Mesenchymal stem cell (in vitro differentiated cells and primary cell): ENCODE data around the gene POLN.
"Not testable (repeated sequence)": the region's sequence is repeated elsewhere in the genome, so short reads cannot be mapped to it uniquely, and the experiment has no call there.

Experiments
- DNase-seq: peaks from one replicate; pipeline ENCODE4 v3.0.0-alpha.2; 2013
- H2AFZ ChIP-seq: one replicate; pipeline ENCODE4 v1.6.1; 2013; ENCODE audit warnings: low read depth, mild to moderate bottlenecking, control low read depth, inconsistent platforms, low read length, moderate library complexity
- H2AK5ac ChIP-seq: 2 replicates; pipeline ENCODE4 v1.6.1; 2013; ENCODE audit warnings: low read length, moderate library complexity, mild to moderate bottlenecking, inconsistent platforms; ENCODE audit not compliant: severe bottlenecking
- H2BK120ac ChIP-seq: one replicate; pipeline ENCODE4 v1.6.1; 2013; ENCODE audit warnings: low read depth, mild to moderate bottlenecking, inconsistent platforms, low read length, moderate library complexity
- H2BK12ac ChIP-seq, 2 experiments: one replicate each; pipeline ENCODE4 v1.6.1; 2013; ENCODE audit warnings: inconsistent platforms in 2 of 2, low read length in 2 of 2, mild to moderate bottlenecking in 2 of 2, moderate library complexity in 2 of 2, control low read depth in 1 of 2
- H2BK15ac ChIP-seq: one replicate; pipeline ENCODE4 v1.6.1; 2013; ENCODE audit warnings: mild to moderate bottlenecking, low read depth, inconsistent platforms; ENCODE audit not compliant: poor library complexity, severe bottlenecking
- H2BK5ac ChIP-seq: 2 replicates; pipeline ENCODE4 v1.6.1; 2013; ENCODE audit warnings: low read depth, mild to moderate bottlenecking, low read length, control low read depth, inconsistent platforms; ENCODE audit not compliant: poor library complexity, severe bottlenecking
- H3K14ac ChIP-seq, 2 experiments: one replicate each; pipeline ENCODE4 v1.6.1; 2013; ENCODE audit warnings: inconsistent platforms in 2 of 2, low read length in 2 of 2, control low read depth in 1 of 2, mild to moderate bottlenecking in 1 of 2, moderate library complexity in 1 of 2
- H3K18ac ChIP-seq, 2 experiments: one replicate each; pipeline ENCODE4 v1.6.1; 2013; ENCODE audit warnings: inconsistent platforms in 2 of 2, low read length in 2 of 2, control low read depth in 1 of 2, low read depth in 1 of 2, mild to moderate bottlenecking in 1 of 2
- H3K23ac ChIP-seq, 2 experiments: one replicate each; pipeline ENCODE4 v1.6.1; 2013; ENCODE audit warnings: inconsistent platforms in 2 of 2, low read length in 2 of 2, mild to moderate bottlenecking in 2 of 2, moderate library complexity in 2 of 2, control low read depth in 1 of 2
- H3K27ac ChIP-seq: 2 replicates; pipeline ENCODE4 v1.5.1; 2013; ENCODE audit warnings: mild to moderate bottlenecking, moderate library complexity, low read length, control low read depth, inconsistent platforms; ENCODE audit not compliant: poor library complexity, severe bottlenecking
- H3K27me3 ChIP-seq, 2 experiments: 2 replicates each; pipeline versions ENCODE4 v1.6.1 to v1.7.0; 2013; ENCODE audit warnings: low read length in 2 of 2, mild to moderate bottlenecking in 2 of 2, moderate library complexity in 2 of 2, control low read depth in 1 of 2, inconsistent platforms in 1 of 2; ENCODE audit not compliant: control insufficient read depth in 1 of 2, insufficient read depth in 1 of 2
- H3K36me3 ChIP-seq, 2 experiments: 2 replicates each; pipeline versions ENCODE4 v1.6.1 to v1.7.0; 2013; ENCODE audit warnings: low read length in 2 of 2, control low read depth in 1 of 2, inconsistent platforms in 1 of 2, low read depth in 1 of 2, mild to moderate bottlenecking in 1 of 2; ENCODE audit not compliant: insufficient read depth in 2 of 2, control insufficient read depth in 1 of 2
- H3K4ac ChIP-seq, 2 experiments: one replicate each; pipeline ENCODE4 v1.6.1; 2013; ENCODE audit warnings: inconsistent platforms in 2 of 2, low read length in 2 of 2, mild to moderate bottlenecking in 2 of 2, moderate library complexity in 2 of 2, control low read depth in 1 of 2, low read depth in 1 of 2
- H3K4me1 ChIP-seq: 2 replicates; pipeline ENCODE4 v1.6.1; 2013; ENCODE audit warnings: low read depth, low read length, control low read depth; ENCODE audit not compliant: control insufficient read depth, insufficient read depth
- H3K4me2 ChIP-seq: 2 replicates; pipeline ENCODE4 v1.6.1; 2013; ENCODE audit warnings: low read length, mild to moderate bottlenecking, inconsistent platforms; ENCODE audit not compliant: poor library complexity, severe bottlenecking
- H3K4me3 ChIP-seq, 2 experiments: 2 replicates each; pipeline versions ENCODE4 v1.5.1 to v1.7.0; 2013; ENCODE audit warnings: low read length in 2 of 2, mild to moderate bottlenecking in 2 of 2, control low read depth in 1 of 2, low read depth in 1 of 2; ENCODE audit not compliant: insufficient read depth in 1 of 2
- H3K79me1 ChIP-seq: replicated peaks from 2 replicates; pipeline ENCODE4 v1.6.1; 2013; ENCODE audit warnings: mild to moderate bottlenecking, control low read depth, low read length, inconsistent platforms; ENCODE audit not compliant: poor library complexity, severe bottlenecking
- H3K9ac ChIP-seq: 2 replicates; pipeline ENCODE4 v1.7.0; 2013; ENCODE audit warnings: mild to moderate bottlenecking, low read length, moderate library complexity
- H3K9me3 ChIP-seq: 2 replicates; pipeline ENCODE4 v1.7.0; 2013; ENCODE audit warnings: mild to moderate bottlenecking, low read length; ENCODE audit not compliant: control insufficient read depth
- H4K8ac ChIP-seq: one replicate; pipeline ENCODE4 v1.6.1; 2013; ENCODE audit warnings: inconsistent platforms, mild to moderate bottlenecking, low read length, moderate library complexity
- H4K91ac ChIP-seq: one replicate; pipeline ENCODE4 v1.6.1; 2013; ENCODE audit warnings: mild to moderate bottlenecking, low read length, inconsistent platforms
- WGBS: methylation state at CpG from one replicate; pipeline ENCODE4 v1.1.7; 2013; ENCODE audit warnings: mixed read lengths; 5-methylcytosine and 5-hydroxymethylcytosine counted together

The POLN gene

GRCh38 chr4:2161092-2161703, 80.7 kb downstream of the POLN start:
- H3K4me1 ChIP-seq, H3K9me3 ChIP-seq, H3K4me2 ChIP-seq, H3K14ac ChIP-seq, H2AFZ ChIP-seq, H3K27me3 ChIP-seq, H3K23ac ChIP-seq, H3K79me1 ChIP-seq, H3K4me3 ChIP-seq, H2BK15ac ChIP-seq, H2AK5ac ChIP-seq, H2BK12ac ChIP-seq, H3K18ac ChIP-seq, H3K36me3 ChIP-seq, H2BK120ac ChIP-seq, H3K27ac ChIP-seq, H4K91ac ChIP-seq, H4K8ac ChIP-seq, DNase-seq, H3K4ac ChIP-seq, H3K9ac ChIP-seq, H2BK5ac ChIP-seq: not testable (repeated sequence)
- whole genome bisulfite sequencing, result 96% methylated on average over 40 of the region's 40 CpGs

GRCh38 chr4:2159931-2160330, 82.0 kb downstream of the POLN start:
- no peak overlapping the region for H3K27ac ChIP-seq
- no peak overlapping the region for H3K4me3 ChIP-seq
- no peak overlapping the region for H2BK12ac ChIP-seq
- no peak overlapping the region for H2AK5ac ChIP-seq
- no peak overlapping the region for H3K23ac ChIP-seq
- H3K4ac ChIP-seq, result no peak overlapping the region
- peaks cover 2% of the 10 kb centered on the region for H3K4me1 ChIP-seq
- H2BK15ac ChIP-seq, result no peak overlapping the region
- H3K14ac ChIP-seq, result no peak overlapping the region
- H2BK5ac ChIP-seq, result no peak overlapping the region
- no peak overlapping the region for H2AFZ ChIP-seq
- 0% methylated on average over 1 of the region's 2 CpGs for WGBS
- no peak overlapping the region for H2BK120ac ChIP-seq
- no peak overlapping the region for H3K9ac ChIP-seq
- peaks cover 3 to 6% of the 10 kb centered on the region in 2 experiments for H3K36me3 ChIP-seq
- peak; percentile 39 for DNase-seq
- no peak overlapping the region for H3K4me2 ChIP-seq
- H4K8ac ChIP-seq, result no peak overlapping the region
- H3K9me3 ChIP-seq, result peaks cover 5% of the 10 kb centered on the region
- no peak overlapping the region for H3K18ac ChIP-seq
- H3K27me3 ChIP-seq, result no peaks in the 10 kb centered on the region
- no peaks in the 10 kb centered on the region for H3K79me1 ChIP-seq
- H4K91ac ChIP-seq, result no peak overlapping the region

- H2BK120ac ChIP-seq, result no peak overlapping the region
- 93% methylated on average over 6 of the region's 7 CpGs for WGBS
- H2AK5ac ChIP-seq, result no peak overlapping the region
These were observed 86.7 kb downstream of the POLN start for GRCh38 chr4:2155246-2155645.

GRCh38 chr4:2154215-2154740, 87.6 kb downstream of the POLN start:
- Histone ChIP-seq H3K27ac (no peak overlapping the region), H3K14ac (no peak overlapping the region)
- WGBS, result 60% methylated on average over 1 of the region's 2 CpGs

More at GRCh38 chr4:2155246-2155645, 86.7 kb downstream of the POLN start:
- H3K36me3 ChIP-seq, result no peaks in the 10 kb centered on the region
- no peak overlapping the region for H2BK15ac ChIP-seq
- no peaks in the 10 kb centered on the region for H3K79me1 ChIP-seq
- H3K14ac ChIP-seq, result no peak overlapping the region
- H3K27me3 ChIP-seq, result no peaks in the 10 kb centered on the region
- H3K23ac ChIP-seq, result no peak overlapping the region
- no peak overlapping the region for H3K4me2 ChIP-seq
- H4K91ac ChIP-seq, result no peak overlapping the region
- no peaks in the 10 kb centered on the region for H3K4me1 ChIP-seq
- H2BK12ac ChIP-seq, result no peak overlapping the region
- DNase-seq, result no peak
- H3K9me3 ChIP-seq, result peaks cover 16% of the 10 kb centered on the region
- no peak overlapping the region for H3K27ac ChIP-seq
- H2BK5ac ChIP-seq, result no peak overlapping the region
- no peak overlapping the region for H4K8ac ChIP-seq
- H3K4ac ChIP-seq, result no peak overlapping the region
- H3K9ac ChIP-seq, result no peak overlapping the region
- H2AFZ ChIP-seq, result no peak overlapping the region
- no peak overlapping the region for H3K18ac ChIP-seq
- no peak overlapping the region for H3K4me3 ChIP-seq

More at GRCh38 chr4:2154215-2154740, 87.6 kb downstream of the POLN start:
- Histone ChIP-seq H3K27me3 (no peaks in the 10 kb centered on the region), H3K36me3 (no peaks in the 10 kb centered on the region), H3K4me2 (no peak overlapping the region), H4K8ac (no peak overlapping the region), H2AK5ac (no peak overlapping the region), H2AFZ (no peak overlapping the region), H3K23ac (no peak overlapping the region), H2BK5ac (no peak overlapping the region), H3K9ac (no peak overlapping the region), H3K4me1 (no peaks in the 10 kb centered on the region), H3K18ac (no peak overlapping the region), H2BK12ac (no peak overlapping the region), H3K4ac (no peak overlapping the region), H3K9me3 (peaks cover 16% of the 10 kb centered on the region), H4K91ac (no peak overlapping the region), H2BK15ac (no peak overlapping the region), H3K4me3 (no peak overlapping the region), H2BK120ac (no peak overlapping the region), H3K79me1 (no peaks in the 10 kb centered on the region)
- no peak for DNase-seq
